Astrocyte of the spinal cord (primary cell): ENCODE results near the gene SLAMF1.
"Not testable (repeated sequence)": the region's sequence is repeated elsewhere in the genome, so short reads cannot be mapped to it uniquely, and the experiment has no call there.

Experiments
- DNase-seq: peaks from one replicate; pipeline ENCODE4 v3.0.0; 2011; ENCODE audit warnings: low read depth, low spot score
- H3K4me3 ChIP-seq: 2 replicates; pipeline ENCODE4 v1.5.1; 2011; ENCODE audit warnings: low read depth, mild to moderate bottlenecking, low read length, moderate library complexity
- CTCF ChIP-seq: IDR thresholded peaks from 2 replicates; pipeline ENCODE4 v1.5.1; 2012; ENCODE audit warnings: low read depth, mild to moderate bottlenecking, low read length, inconsistent platforms
- in situ Hi-C: cut with HindIII; loops from 2 replicates; pipeline ENCODE4 v1.10.0; 2017; ENCODE audit warnings: low sequenced_read_pairs

The SLAMF1 gene

GRCh38 chr1:160629286-160630210 lies 17.3 kb downstream of the SLAMF1 start:
- in situ Hi-C loops, result no loop called here
- H3K4me3 ChIP-seq, result no peak overlapping the region
- DNase-seq, result no peak
- TF ChIP-seq CTCF, result no peak

DNA sequence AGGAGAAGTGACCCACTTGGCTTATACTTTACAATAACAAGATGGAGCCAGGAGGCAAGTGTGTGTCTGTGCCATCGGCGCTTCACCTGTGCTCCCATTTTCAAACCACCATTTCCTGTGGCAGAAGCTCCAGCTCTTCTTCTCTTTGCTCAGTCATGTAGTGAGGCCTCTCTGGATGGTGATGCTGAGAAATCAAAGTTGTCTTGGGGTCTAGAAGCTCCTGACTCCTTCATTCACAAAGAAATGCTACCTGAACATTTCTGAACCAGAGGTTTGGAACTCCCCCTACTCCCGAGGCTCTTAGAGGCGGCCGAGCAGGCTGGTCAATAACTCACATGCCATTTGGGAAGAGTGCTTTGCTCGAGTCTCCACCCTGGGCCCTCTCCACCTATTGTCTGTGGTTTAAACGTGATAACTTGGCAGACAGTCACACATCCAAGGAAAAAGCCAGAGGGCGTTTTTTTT lies 18.0 kb downstream of the SLAMF1 start:
- DNase-seq, result no peak
- TF ChIP-seq CTCF, result no peak
- in situ Hi-C loops, result no loop called here
- H3K4me3 ChIP-seq, result no peak overlapping the region

GRCh38 chr1:160627677-160628289 lies 19.1 kb downstream of the SLAMF1 start:
- DNase-seq, in situ Hi-C loops, H3K4me3 ChIP-seq: not testable (repeated sequence)

DNA sequence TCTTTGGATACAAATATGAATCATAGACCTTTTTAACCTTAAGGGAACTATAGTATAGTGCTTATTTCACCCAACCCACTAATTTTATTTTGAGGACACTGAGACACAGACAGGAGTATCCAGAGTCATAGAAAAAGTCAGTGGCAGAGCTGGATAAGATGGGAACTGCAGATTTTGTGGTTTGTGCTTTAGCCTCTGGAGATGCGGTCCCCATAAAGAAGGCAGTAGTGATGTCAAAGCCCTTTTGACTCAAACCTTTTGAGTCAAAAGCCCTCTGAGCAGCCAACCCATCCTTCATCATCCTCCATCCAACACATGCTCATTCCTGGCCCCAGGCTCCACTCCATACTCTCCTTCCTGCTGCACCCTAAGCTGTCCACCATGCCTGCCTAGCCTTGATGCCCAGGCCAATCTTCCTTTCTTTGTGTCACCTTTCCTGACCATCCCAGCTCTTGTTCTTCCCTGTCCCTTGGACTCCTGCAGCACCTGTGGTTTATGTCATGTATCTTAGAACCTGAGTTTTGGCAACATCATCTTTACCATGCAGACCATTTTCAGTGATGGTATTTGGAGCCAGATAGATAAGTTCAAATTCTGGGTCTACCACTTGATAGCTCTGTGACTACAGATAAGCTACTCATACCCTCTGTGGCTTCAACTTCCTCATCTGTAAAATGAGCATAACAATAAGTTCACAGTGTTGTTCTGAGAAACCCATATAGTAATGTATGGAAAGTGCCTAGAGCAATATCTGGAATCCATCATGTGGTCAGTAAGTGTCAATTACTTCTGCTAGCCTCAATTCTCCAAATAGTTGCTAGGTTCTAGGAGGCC lies 20.1 kb downstream of the SLAMF1 start:
- no peak overlapping the region for H3K4me3 ChIP-seq
- in situ Hi-C loops, result no loop called here
- DNase-seq, result no peak
- TF ChIP-seq CTCF, result no peak

DNA sequence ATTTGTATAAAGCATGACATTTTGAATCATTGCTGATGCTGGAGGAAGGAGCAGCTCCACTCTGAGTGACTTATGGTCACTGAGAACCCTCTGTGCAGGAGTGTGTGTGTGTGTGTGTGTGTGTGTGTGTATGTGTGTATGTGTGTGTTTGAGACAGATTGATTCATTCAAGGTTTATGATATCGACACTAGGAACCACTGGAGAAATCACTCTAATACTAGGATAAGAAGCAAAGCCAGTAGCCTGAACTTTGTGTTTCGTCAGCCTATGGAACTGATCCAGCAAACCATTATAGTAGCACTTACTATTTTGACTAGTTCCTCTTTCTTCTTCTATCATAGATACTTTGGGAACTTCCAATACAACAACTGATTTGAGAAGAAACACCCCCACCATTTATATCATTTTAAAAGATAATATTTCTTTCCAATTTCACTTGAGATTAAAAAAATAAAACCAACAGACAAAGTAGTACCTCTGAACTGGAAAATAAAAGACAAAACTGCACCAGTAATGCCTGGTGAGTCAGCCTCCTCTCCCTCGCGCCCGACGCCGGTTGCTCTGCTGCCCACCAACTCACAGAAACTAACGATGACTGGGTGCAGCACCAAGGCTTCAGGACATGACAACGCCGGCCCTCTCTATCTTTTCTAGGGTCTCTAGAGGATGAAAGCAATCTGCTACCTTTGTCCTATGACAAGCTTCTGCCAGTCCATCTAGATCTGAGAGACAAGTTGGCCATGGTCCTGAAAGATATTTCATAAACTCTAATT lies 20.9 kb downstream of the SLAMF1 start:
- no peak for DNase-seq
- TF ChIP-seq CTCF, result no peak
- in situ Hi-C loops, result no loop called here
- no peak overlapping the region for H3K4me3 ChIP-seq

- in situ Hi-C loops, result no loop called here
- no peak for DNase-seq
- H3K4me3 ChIP-seq, result no peak overlapping the region
- no peak for TF ChIP-seq CTCF
Observed at GRCh38 chr1:160625321-160625720, 21.5 kb downstream of the SLAMF1 start.
